Skin epidermis (tissue), 12 donors: Measurements from ENCODE around the gene OR10G6.
"Not testable (repeated sequence)": the region's sequence is repeated elsewhere in the genome, so short reads cannot be mapped to it uniquely, and the experiment has no call there.

Source experiments
- H3K27ac ChIP-seq, 21 experiments: fragments of 200-600 bp; sonication (generic) in 11 of 21; one replicate each; pipeline ENCODE4 v1.5.0; 2020; ENCODE audit warnings: mild to moderate bottlenecking in 3 of 21, inconsistent platforms in 2 of 21, moderate library complexity in 2 of 21
- H3K4me3 ChIP-seq, 7 experiments: fragments of 200-600 bp; sonication (generic) in 2 of 7; one replicate each; pipeline ENCODE4 v1.5.0; 2020; ENCODE audit warnings: inconsistent platforms in 2 of 7, mild to moderate bottlenecking in 2 of 7, moderate library complexity in 1 of 7

Gene OR10G6, protein sequence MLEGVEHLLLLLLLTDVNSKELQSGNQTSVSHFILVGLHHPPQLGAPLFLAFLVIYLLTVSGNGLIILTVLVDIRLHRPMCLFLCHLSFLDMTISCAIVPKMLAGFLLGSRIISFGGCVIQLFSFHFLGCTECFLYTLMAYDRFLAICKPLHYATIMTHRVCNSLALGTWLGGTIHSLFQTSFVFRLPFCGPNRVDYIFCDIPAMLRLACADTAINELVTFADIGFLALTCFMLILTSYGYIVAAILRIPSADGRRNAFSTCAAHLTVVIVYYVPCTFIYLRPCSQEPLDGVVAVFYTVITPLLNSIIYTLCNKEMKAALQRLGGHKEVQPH

DNA sequence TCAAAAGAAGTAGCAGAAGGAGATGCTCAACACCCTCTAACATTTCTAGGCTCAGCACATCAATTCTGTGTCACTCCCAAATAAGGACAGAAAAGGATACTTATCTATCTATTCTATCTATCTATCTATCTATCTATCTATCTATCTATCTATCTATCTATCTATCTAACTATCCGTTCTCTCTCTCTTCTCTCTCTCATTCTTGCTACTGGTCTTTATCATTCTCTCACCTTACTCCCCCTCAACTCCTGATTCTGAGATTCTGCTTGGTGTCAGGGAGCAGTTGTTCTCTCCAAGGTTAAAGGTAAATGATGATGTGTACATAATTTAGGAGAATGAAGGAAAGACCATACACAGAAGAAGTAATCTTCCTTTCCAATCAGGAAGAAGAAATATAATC lies at the start of gene OR10G6:
OR10G6 (minus strand) TSS at position 43 of the 400 bp plus-strand sequence; CDS start at position 43, 0 bp downstream.
- no peak within 1 kb of the TSS for H3K27ac ChIP-seq

GRCh38 chr11:124043420-124043819 lies 48.5 kb upstream of the OR10G6 start:
- no peak overlapping the region for H3K4me3 ChIP-seq
- H3K27ac ChIP-seq, result no peak overlapping the region

More for the DNA sequence above, at the start of gene OR10G6:
- no peak within 1 kb of the TSS for H3K4me3 ChIP-seq

DNA sequence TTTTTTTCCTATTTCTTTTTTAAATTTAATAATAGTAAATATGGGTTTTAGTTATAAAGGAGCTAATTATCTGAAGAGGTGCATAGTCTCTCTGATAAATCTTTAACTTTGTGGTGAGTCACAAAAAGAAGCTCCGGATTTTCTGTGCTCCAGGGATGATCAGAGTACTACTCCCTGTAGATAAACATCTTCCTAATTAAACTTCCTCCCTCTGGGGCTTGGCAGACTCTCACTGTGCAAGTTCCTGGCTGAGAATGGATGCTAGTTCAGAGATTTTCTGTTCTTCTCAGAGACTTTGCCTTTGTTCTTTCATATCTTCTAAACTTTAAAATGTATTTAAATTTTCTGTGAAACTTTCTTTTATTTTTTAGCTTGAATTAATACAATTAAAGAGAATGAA lies 46.3 kb upstream of the OR10G6 start, which contains the start of gene OR10G7:
OR10G7 (minus strand) TSS at position 72 of the 400 bp plus-strand sequence. CDS start 2,324 bp downstream, outside the sequence.
- no peak within 1 kb of the TSS for H3K27ac ChIP-seq
- no peak within 1 kb of the TSS for H3K4me3 ChIP-seq

DNA sequence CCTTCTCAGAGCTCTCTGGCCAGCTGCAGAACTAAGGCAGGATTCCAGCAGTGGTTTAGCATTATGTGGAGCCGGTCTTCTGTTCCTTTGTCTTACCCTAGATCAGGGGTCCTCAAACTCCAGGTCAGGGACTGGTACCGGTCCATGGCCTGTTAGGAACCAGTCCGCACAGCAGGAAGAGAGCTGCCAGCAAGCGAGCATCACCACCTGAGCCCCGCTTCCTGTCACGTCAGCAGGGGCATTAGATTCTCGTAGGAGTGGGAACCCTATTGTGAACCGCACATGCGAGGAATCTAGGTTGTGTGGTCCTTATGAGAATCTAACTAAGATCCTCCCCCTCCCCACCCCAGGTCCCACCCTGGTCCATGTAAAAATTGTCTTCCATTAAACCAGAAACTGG lies 44.6 kb upstream of the OR10G6 start:
- Histone ChIP-seq H3K27ac (no peak overlapping the region), H3K4me3 (no peak overlapping the region)

- H3K4me3 ChIP-seq, result no peak overlapping the region
- H3K27ac ChIP-seq, result no peak overlapping the region
Observed at GRCh38 chr11:124036666-124037065, 41.7 kb upstream of the OR10G6 start.

DNA sequence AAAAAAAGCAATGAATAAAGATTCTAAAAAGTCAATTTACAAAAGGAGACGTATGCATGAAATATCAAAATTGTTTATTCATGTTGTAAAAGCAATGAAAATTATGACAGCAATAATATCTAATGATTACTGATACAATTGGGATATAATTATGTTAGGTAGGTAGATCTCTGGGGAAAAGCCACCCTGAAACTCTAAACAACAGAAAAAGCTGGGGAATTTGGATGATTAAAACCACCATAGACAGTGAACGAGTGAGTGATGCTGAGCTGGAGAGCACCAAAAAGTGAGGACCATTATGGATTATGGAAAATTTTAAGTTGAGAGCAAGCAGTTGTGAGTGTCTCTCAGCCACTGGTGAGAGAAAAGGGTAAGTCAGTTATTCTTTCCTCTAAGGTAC lies 31.5 kb upstream of the OR10G6 start, which contains the start of gene OR10G8:
OR10G8 (plus strand) TSS at position 301 of the 400 bp plus-strand sequence. CDS start 2,825 bp downstream, outside the sequence.
- H3K27ac ChIP-seq, result no peak within 1 kb of the TSS
- H3K4me3 ChIP-seq, result no peak within 1 kb of the TSS

DNA sequence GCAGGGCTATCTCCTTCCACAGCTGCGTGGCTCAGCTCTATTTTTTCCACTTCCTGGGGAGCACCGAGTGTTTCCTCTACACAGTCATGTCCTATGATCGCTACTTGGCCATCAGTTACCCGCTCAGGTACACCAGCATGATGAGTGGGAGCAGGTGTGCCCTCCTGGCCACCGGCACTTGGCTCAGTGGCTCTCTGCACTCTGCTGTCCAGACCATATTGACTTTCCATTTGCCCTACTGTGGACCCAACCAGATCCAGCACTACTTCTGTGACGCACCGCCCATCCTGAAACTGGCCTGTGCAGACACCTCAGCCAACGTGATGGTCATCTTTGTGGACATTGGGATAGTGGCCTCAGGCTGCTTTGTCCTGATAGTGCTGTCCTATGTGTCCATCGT lies 20.9 kb upstream of the OR10G6 start:
- H3K27ac ChIP-seq, H3K4me3 ChIP-seq: not testable (repeated sequence)

- Histone ChIP-seq H3K27ac (no peak within 1 kb of the TSS), H3K4me3 (no peak within 1 kb of the TSS)
Observed at GRCh38 chr11:124012697-124013096, 17.7 kb upstream of the OR10G6 start, which contains the start of gene OR10G4. Gene OR10G4 (plus strand): TSS chr11:124012997. CDS start chr11:124015575, 2,578 bp downstream.

GRCh38 chr11:123979311-123979710 lies 15.7 kb downstream of the OR10G6 start:
- Histone ChIP-seq H3K27ac (no peak overlapping the region), H3K4me3 (no peak overlapping the region)

DNA sequence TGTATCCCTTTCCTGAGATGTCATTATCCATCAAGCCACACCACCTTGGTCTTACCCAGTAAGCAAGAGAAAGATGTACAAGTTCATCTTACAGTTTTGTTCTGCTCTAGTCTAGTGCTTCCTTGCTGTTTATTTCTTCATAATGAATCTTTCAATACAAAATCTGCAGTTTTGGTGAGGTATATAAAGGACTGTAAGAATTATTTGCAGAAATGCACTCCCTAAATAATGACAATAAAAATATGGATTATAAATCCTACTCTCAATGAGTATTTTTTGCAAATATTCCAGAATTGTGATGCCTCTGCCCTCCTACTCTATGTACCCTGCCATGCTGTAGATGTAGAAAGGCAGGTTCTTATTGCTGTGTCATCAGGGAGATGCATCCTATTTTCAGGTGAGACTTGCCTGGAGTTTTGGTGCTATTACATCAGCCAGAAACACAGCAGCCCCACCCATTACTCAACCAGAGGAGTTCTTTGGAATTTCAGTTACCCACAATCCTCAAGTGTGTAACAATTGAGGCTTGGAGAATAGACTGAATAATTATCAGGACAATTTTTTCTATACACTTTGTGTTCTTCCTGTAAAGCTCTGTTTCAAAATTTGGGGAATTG lies 17.1 kb downstream of the OR10G6 start, which contains the start of gene OR10S1:
OR10S1 (minus strand) TSS at position 51 of the 617 bp plus-strand sequence. CDS start 117 bp downstream, outside the sequence.
- no peak within 1 kb of the TSS for H3K4me3 ChIP-seq

GRCh38 chr11:123976770-123977560 lies 18.0 kb downstream of the OR10G6 start:
- Histone ChIP-seq H3K27ac (no peak overlapping the region), H3K4me3 (no peak overlapping the region)

More for the DNA sequence above, 17.1 kb downstream of the OR10G6 start, which contains the start of gene OR10S1:
- no peak within 1 kb of the TSS for H3K27ac ChIP-seq

GRCh38 chr11:123973816-123974215 lies 21.1 kb downstream of the OR10G6 start:
- no peak overlapping the region for H3K4me3 ChIP-seq
- no peak overlapping the region for H3K27ac ChIP-seq

DNA sequence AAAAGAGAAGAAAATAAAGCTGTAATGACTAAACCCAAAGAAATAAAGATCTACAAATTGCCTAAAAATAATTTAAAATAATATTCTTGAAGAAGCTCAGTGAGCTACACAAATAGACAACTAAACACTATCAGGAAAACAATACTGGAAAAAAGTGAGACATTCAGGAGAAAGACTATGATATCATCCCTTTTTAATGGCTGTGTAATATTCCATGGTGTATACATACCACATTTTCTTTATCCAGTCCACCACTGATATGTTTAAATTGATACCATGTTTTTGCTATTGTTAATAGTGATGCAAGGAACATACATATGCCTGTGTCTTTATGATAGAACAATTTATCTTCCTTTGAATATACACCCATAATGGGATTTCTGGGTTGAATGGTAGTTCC lies 38.2 kb downstream of the OR10G6 start:
- no peak overlapping the region for H3K4me3 ChIP-seq

GRCh38 chr11:123945132-123945531 lies 49.8 kb downstream of the OR10G6 start:
- H3K4me3 ChIP-seq, result no peak overlapping the region
- no peak overlapping the region for H3K27ac ChIP-seq

More for the DNA sequence above, 38.2 kb downstream of the OR10G6 start:
- H3K27ac ChIP-seq, result no peak overlapping the region
